ENCODE data around the gene BRIP1. TPM values are rescaled to one million over a fixed set of nuclear protein-coding genes. Genes with fewer than 3 reads are reported as not detected.

BRIP1 gene
- total RNA-seq, 2 experiments from 2014 or later, result 1.0 to 1.9 TPM

GRCh38 chr17:61856035-61856434 lies 7.3 kb downstream of the BRIP1 start:
- Histone ChIP-seq H3K27ac (ENCODE audit: low read depth in 1 of 2, low read length in 2 of 2) (no peak overlapping the region), H3K9me3 (ENCODE audit: control insufficient read depth in 1 of 2, insufficient read depth in 1 of 2, low read length in 2 of 2) (no peaks in the 10 kb centered on the region), H3K27me3 (ENCODE audit: control insufficient read depth in 1 of 2, insufficient read depth in 2 of 2, low read length in 2 of 2) (no peaks in the 10 kb centered on the region), H3K36me3 (ENCODE audit: insufficient read depth, low read length) (no peaks in the 10 kb centered on the region), H3K4me1 (ENCODE audit: insufficient read depth, low read length) (no peaks in the 10 kb centered on the region), H3K4me3 (ENCODE audit: low read length) (no peak overlapping the region)
- Mint-ChIP-seq H3K27me3 (no peaks in the 10 kb centered on the region), H3K4me3 (no peak overlapping the region), H3K4me1 (ENCODE audit: low read depth) (no peaks in the 10 kb centered on the region), H3K9me3 (no peaks in the 10 kb centered on the region), H3K36me3 (ENCODE audit: low read depth) (no peaks in the 10 kb centered on the region), H3K27ac (no peak overlapping the region)
- ATAC-seq (ENCODE audit: poor library complexity) (no peak), DNase-seq (no peak)
- ChIA-PET POLR2A (no interaction called here), CTCF (no interaction called here)
- intact Hi-C loops (cut with DNase I, micrococcal nuclease), result no loop called here
- no peak for TF ChIP-seq CTCF (IDR thresholded peaks at IDR 0.05)

GRCh38 chr17:61852857-61853256 lies 10.5 kb downstream of the BRIP1 start:
- H3K27me3 Mint-ChIP-seq, result no peaks in the 10 kb centered on the region
- no peaks in the 10 kb centered on the region for H3K9me3 ChIP-seq (ENCODE audit: control insufficient read depth in 1 of 2, insufficient read depth in 1 of 2, low read length in 2 of 2)
- H3K36me3 ChIP-seq (ENCODE audit: insufficient read depth, low read length), result no peaks in the 10 kb centered on the region
- CTCF ChIA-PET, result no interaction called here
- H3K4me3 Mint-ChIP-seq, result no peak overlapping the region
- H3K4me1 ChIP-seq (ENCODE audit: insufficient read depth, low read length), result no peaks in the 10 kb centered on the region
- no peak overlapping the region for H3K27ac ChIP-seq (ENCODE audit: low read depth in 1 of 2, low read length in 2 of 2)
- H3K9me3 Mint-ChIP-seq, result no peaks in the 10 kb centered on the region
- ATAC-seq (ENCODE audit: poor library complexity), result no peak
- no peak overlapping the region for H3K4me3 ChIP-seq (ENCODE audit: low read length)
- H3K27me3 ChIP-seq (ENCODE audit: control insufficient read depth in 1 of 2, insufficient read depth in 2 of 2, low read length in 2 of 2), result no peaks in the 10 kb centered on the region
- TF ChIP-seq CTCF (IDR thresholded peaks at IDR 0.05), result no peak
- H3K27ac Mint-ChIP-seq, result no peak overlapping the region
- intact Hi-C loops (cut with DNase I, micrococcal nuclease), result no loop called here
- POLR2A ChIA-PET, result no interaction called here
- no peaks in the 10 kb centered on the region for H3K4me1 Mint-ChIP-seq (ENCODE audit: low read depth)
- no peak for DNase-seq
- no peaks in the 10 kb centered on the region for H3K36me3 Mint-ChIP-seq (ENCODE audit: low read depth)

GRCh38 chr17:61849674-61850073 lies 13.7 kb downstream of the BRIP1 start:
- Histone ChIP-seq H3K27ac (ENCODE audit: low read depth in 1 of 2, low read length in 2 of 2) (no peak overlapping the region), H3K4me3 (ENCODE audit: low read length) (no peak overlapping the region), H3K27me3 (ENCODE audit: control insufficient read depth in 1 of 2, insufficient read depth in 2 of 2, low read length in 2 of 2) (no peaks in the 10 kb centered on the region), H3K9me3 (ENCODE audit: control insufficient read depth in 1 of 2, insufficient read depth in 1 of 2, low read length in 2 of 2) (no peaks in the 10 kb centered on the region), H3K36me3 (ENCODE audit: insufficient read depth, low read length) (no peaks in the 10 kb centered on the region), H3K4me1 (ENCODE audit: insufficient read depth, low read length) (no peaks in the 10 kb centered on the region)
- no peak for ATAC-seq (ENCODE audit: poor library complexity)
- CTCF ChIA-PET, result interaction anchor here (1.1 kb wide), 1 partner anchor 13 kb away, joined by 4 read pairs; no protein-coding TSS in a partner anchor
- no peak overlapping the region for H3K4me3 Mint-ChIP-seq
- DNase-seq, result no peak
- POLR2A ChIA-PET, result no interaction called here
- H3K4me1 Mint-ChIP-seq (ENCODE audit: low read depth), result no peaks in the 10 kb centered on the region
- no peaks in the 10 kb centered on the region for H3K27me3 Mint-ChIP-seq
- H3K27ac Mint-ChIP-seq, result no peak overlapping the region
- no peak for TF ChIP-seq CTCF (IDR thresholded peaks at IDR 0.05)
- H3K36me3 Mint-ChIP-seq (ENCODE audit: low read depth), result no peaks in the 10 kb centered on the region
- intact Hi-C loops (cut with DNase I, micrococcal nuclease), result no loop called here
- H3K9me3 Mint-ChIP-seq, result no peaks in the 10 kb centered on the region

Measured in CD4-positive, alpha-beta T cell (primary cell).